Choroid plexus epithelial cell (primary cell): ENCODE results near the gene BOC.

Experiments
- DNase-seq: peaks from one replicate; pipeline ENCODE4 v3.0.0-alpha.2; 2010; ENCODE audit warnings: low read depth
- H3K4me3 ChIP-seq: 2 replicates; pipeline ENCODE4 v1.5.1; 2011; ENCODE audit warnings: low read depth, mild to moderate bottlenecking, control low read depth, low read length, moderate library complexity
- CTCF ChIP-seq: conservative IDR thresholded peaks from 2 replicates; pipeline ENCODE4 v1.5.1; 2011; ENCODE audit warnings: low read depth, mild to moderate bottlenecking, control low read depth, inconsistent platforms, low read length, moderate library complexity

BOC gene

GRCh38 chr3:113269661-113270060 is 58.3 kb downstream of the BOC start:
- no peak overlapping the region for H3K4me3 ChIP-seq
- no peak for DNase-seq
- TF ChIP-seq CTCF = no peak

GRCh38 chr3:113270068-113270467 is 58.7 kb downstream of the BOC start:
- TF ChIP-seq CTCF = no peak
- no peak overlapping the region for H3K4me3 ChIP-seq
- DNase-seq = no peak

GRCh38 chr3:113270786-113271185 is 59.4 kb downstream of the BOC start:
- H3K4me3 ChIP-seq = no peak overlapping the region
- no peak for DNase-seq
- no peak for TF ChIP-seq CTCF

GRCh38 chr3:113271189-113271588 is 59.8 kb downstream of the BOC start:
- no peak overlapping the region for H3K4me3 ChIP-seq
- DNase-seq = no peak
- no peak for TF ChIP-seq CTCF

GRCh38 chr3:113271594-113272384 is 60.4 kb downstream of the BOC start:
- no peak for TF ChIP-seq CTCF
- no peak overlapping the region for H3K4me3 ChIP-seq
- DNase-seq = no peak

- DNase-seq = no peak
- H3K4me3 ChIP-seq = no peak overlapping the region
- TF ChIP-seq CTCF = no peak
Measured at GRCh38 chr3:113272385-113272779, 61.0 kb downstream of the BOC start.

- TF ChIP-seq CTCF = no peak
- no peak for DNase-seq
- H3K4me3 ChIP-seq = no peak overlapping the region
Measured at GRCh38 chr3:113273011-113273410, 61.7 kb downstream of the BOC start.
